Measurements from ENCODE around the gene NOS3.

NOS3 gene

GRCh38 chr7:150980663-150981062, 10.2 kb upstream of the NOS3 start:
- peak; percentile 10 to 30 for DNase-seq

- no peak for DNase-seq
These were observed 9.2 kb upstream of the NOS3 start for GRCh38 chr7:150981644-150982043.

GRCh38 chr7:150982351-150982750, 8.5 kb upstream of the NOS3 start:
- no peak for DNase-seq

GRCh38 chr7:150983893-150984368, 6.9 kb upstream of the NOS3 start:
- no peak for DNase-seq

- peak; percentile 56 to 69 for DNase-seq
These were observed 4.7 kb upstream of the NOS3 start for GRCh38 chr7:150986099-150986512.

GRCh38 chr7:150986556-150986955, 4.3 kb upstream of the NOS3 start:
- no peak for DNase-seq

GRCh38 chr7:150988230-150989226, 2.3 kb upstream of the NOS3 start:
- DNase-seq, result peak; percentile 61 to 71

- no peak for DNase-seq
These were observed 1.4 kb upstream of the NOS3 start for GRCh38 chr7:150989456-150989855.

- DNase-seq, result no peak
These were observed 1.3 kb downstream of the NOS3 start for GRCh38 chr7:150992051-150992640.

GRCh38 chr7:150992833-150993302, 2.1 kb downstream of the NOS3 start:
- no peak for DNase-seq

- no peak for DNase-seq
These were observed 2.7 kb downstream of the NOS3 start for GRCh38 chr7:150993511-150993910.

GRCh38 chr7:150994141-150994837, 3.5 kb downstream of the NOS3 start:
- no peak for DNase-seq

GRCh38 chr7:150994838-150995510, 4.2 kb downstream of the NOS3 start:
- no peak for DNase-seq

- no peak for DNase-seq
These were observed 5.7 kb downstream of the NOS3 start for GRCh38 chr7:150996376-150997074.

GRCh38 chr7:150997075-150997511, 6.3 kb downstream of the NOS3 start:
- no peak for DNase-seq

- no peak for DNase-seq
These were observed 7.0 kb downstream of the NOS3 start for GRCh38 chr7:150997817-150998216.

- no peak for DNase-seq
These were observed 7.5 kb downstream of the NOS3 start for GRCh38 chr7:150998341-150998740.

GRCh38 chr7:150999001-150999400, 8.2 kb downstream of the NOS3 start:
- DNase-seq, result no peak

- no peak for DNase-seq
These were observed 8.8 kb downstream of the NOS3 start for GRCh38 chr7:150999497-151000230.

- DNase-seq, result no peak
These were observed 10.2 kb downstream of the NOS3 start for GRCh38 chr7:151000897-151001495.

- DNase-seq, result no peak
These were observed 10.7 kb downstream of the NOS3 start for GRCh38 chr7:151001546-151001945.
